ENCODE results near the gene WDR7. TPM values are rescaled to one million over a fixed set of nuclear protein-coding genes. Genes with fewer than 3 reads are reported as not detected.

The WDR7 gene
- total RNA-seq, 2 experiments from 2014 or later, result 28.8 to 30.5 TPM

GRCh38 chr18:56684277-56684676 lies 33.1 kb downstream of the WDR7 start:
- Mint-ChIP-seq H3K27me3 (no peaks in the 10 kb centered on the region), H3K27ac (no peak overlapping the region), H3K4me1 (ENCODE audit: low read depth) (no peaks in the 10 kb centered on the region), H3K36me3 (ENCODE audit: low read depth) (peaks cover 78% of the 10 kb centered on the region), H3K9me3 (no peaks in the 10 kb centered on the region), H3K4me3 (no peak overlapping the region)
- Histone ChIP-seq H3K9me3 (ENCODE audit: control insufficient read depth in 1 of 2, insufficient read depth in 1 of 2, low read length in 2 of 2) (no peaks in the 10 kb centered on the region), H3K27me3 (ENCODE audit: control insufficient read depth in 1 of 2, insufficient read depth in 2 of 2, low read length in 2 of 2) (no peaks in the 10 kb centered on the region), H3K27ac (ENCODE audit: low read depth in 1 of 2, low read length in 2 of 2) (no peak overlapping the region), H3K36me3 (ENCODE audit: insufficient read depth, low read length) (peaks cover 48% of the 10 kb centered on the region), H3K4me1 (ENCODE audit: insufficient read depth, low read length) (no peaks in the 10 kb centered on the region), H3K4me3 (ENCODE audit: low read length) (no peak overlapping the region)
- ChIA-PET CTCF (no interaction called here), POLR2A (no interaction called here)
- TF ChIP-seq CTCF (IDR thresholded peaks at IDR 0.05), result no peak
- DNase-seq, result no peak
- intact Hi-C loops (cut with DNase I, micrococcal nuclease), result no loop called here
- no peak for ATAC-seq (ENCODE audit: poor library complexity)

GRCh38 chr18:56691530-56691929 lies 40.4 kb downstream of the WDR7 start:
- TF ChIP-seq CTCF (IDR thresholded peaks at IDR 0.05), result no peak
- no peak overlapping the region for H3K4me3 Mint-ChIP-seq
- Histone ChIP-seq H3K27me3 (ENCODE audit: control insufficient read depth in 1 of 2, insufficient read depth in 2 of 2, low read length in 2 of 2) (no peaks in the 10 kb centered on the region), H3K36me3 (ENCODE audit: insufficient read depth, low read length) (peaks cover 50% of the 10 kb centered on the region), H3K27ac (ENCODE audit: low read depth in 1 of 2, low read length in 2 of 2) (no peak overlapping the region), H3K4me3 (ENCODE audit: low read length) (no peak overlapping the region), H3K9me3 (ENCODE audit: control insufficient read depth in 1 of 2, insufficient read depth in 1 of 2, low read length in 2 of 2) (no peaks in the 10 kb centered on the region), H3K4me1 (ENCODE audit: insufficient read depth, low read length) (no peaks in the 10 kb centered on the region)
- POLR2A ChIA-PET, result no interaction called here
- no peak for DNase-seq
- H3K9me3 Mint-ChIP-seq, result no peaks in the 10 kb centered on the region
- intact Hi-C loops (cut with DNase I, micrococcal nuclease), result no loop called here
- no peak for ATAC-seq (ENCODE audit: poor library complexity)
- H3K36me3 Mint-ChIP-seq (ENCODE audit: low read depth), result peaks cover 71% of the 10 kb centered on the region
- H3K27ac Mint-ChIP-seq, result no peak overlapping the region
- H3K4me1 Mint-ChIP-seq (ENCODE audit: low read depth), result no peaks in the 10 kb centered on the region
- CTCF ChIA-PET, result no interaction called here
- H3K27me3 Mint-ChIP-seq, result no peaks in the 10 kb centered on the region

GRCh38 chr18:56696966-56697365 lies 45.8 kb downstream of the WDR7 start:
- intact Hi-C loops (cut with DNase I, micrococcal nuclease), result no loop called here
- Mint-ChIP-seq H3K4me3 (no peak overlapping the region), H3K4me1 (ENCODE audit: low read depth) (no peaks in the 10 kb centered on the region), H3K36me3 (ENCODE audit: low read depth) (peaks cover 60% of the 10 kb centered on the region), H3K9me3 (no peaks in the 10 kb centered on the region), H3K27me3 (no peaks in the 10 kb centered on the region), H3K27ac (no peak overlapping the region)
- H3K9me3 ChIP-seq (ENCODE audit: control insufficient read depth in 1 of 2, insufficient read depth in 1 of 2, low read length in 2 of 2), result no peaks in the 10 kb centered on the region
- H3K4me3 ChIP-seq (ENCODE audit: low read length), result no peak overlapping the region
- peaks cover 22% of the 10 kb centered on the region for H3K36me3 ChIP-seq (ENCODE audit: insufficient read depth, low read length)
- no peak for TF ChIP-seq CTCF (IDR thresholded peaks at IDR 0.05)
- H3K4me1 ChIP-seq (ENCODE audit: insufficient read depth, low read length), result no peaks in the 10 kb centered on the region
- ATAC-seq (ENCODE audit: poor library complexity) (no peak), DNase-seq (no peak)
- CTCF ChIA-PET, result interaction anchor here (1.4 kb wide), 1 partner anchor 28 kb away, joined by 3 read pairs; no protein-coding TSS in a partner anchor
- H3K27me3 ChIP-seq (ENCODE audit: control insufficient read depth in 1 of 2, insufficient read depth in 2 of 2, low read length in 2 of 2), result no peaks in the 10 kb centered on the region
- H3K27ac ChIP-seq (ENCODE audit: low read depth in 1 of 2, low read length in 2 of 2), result no peak overlapping the region
- POLR2A ChIA-PET, result no interaction called here
